Peyer's patch (tissue), 4 donors: ENCODE measurements around the gene RBM6.
A peak's percentile ranks its signal among the peaks of the same experiment; 100 is the strongest.

Source experiments
- CTCF ChIP-seq, 6 experiments: fragments of 450-650 bp in 4 of 6; fragments of 200-600 bp in 2 of 6; sonication (generic) in 1 of 6; IDR thresholded peaks; one replicate each; pipeline ENCODE4 v1.5.1; 2017 to 2019; ENCODE audit warnings: antibody characterized with exemption in 6 of 6, mild to moderate bottlenecking in 3 of 6, moderate library complexity in 1 of 6
- POLR2A ChIP-seq, 2 donors: fragments of 450-650 bp; IDR thresholded peaks; one replicate each; pipeline ENCODE4 v1.5.1; 2017; ENCODE audit warnings: antibody characterized with exemption in 2 of 2, mild to moderate bottlenecking in 2 of 2, moderate library complexity in 2 of 2

GRCh38 chr3:50122071-50122470 is 182.1 kb downstream of the RBM6 start:
- TF ChIP-seq POLR2A (IDR thresholded peaks at IDR 0.05), result no peak
- peak in 2 of 6 experiments; percentile 11 to 28 for TF ChIP-seq CTCF (IDR thresholded peaks at IDR 0.05)
